CMK (cell line): ENCODE results near the gene DUOXA1.
"Not testable (repeated sequence)": the region's sequence is repeated elsewhere in the genome, so short reads cannot be mapped to it uniquely, and the experiment has no call there.

Experiments used
- DNase-seq: peaks from one replicate; pipeline ENCODE4 v3.0.0-alpha.2; 2010; ENCODE audit warnings: low read depth

Gene DUOXA1

GRCh38 chr15:45112591-45113379 is 16.9 kb downstream of the DUOXA1 start:
- DNase-seq, result no peak

GRCh38 chr15:45112143-45112590 is 17.5 kb downstream of the DUOXA1 start:
- DNase-seq, result no peak

DNA sequence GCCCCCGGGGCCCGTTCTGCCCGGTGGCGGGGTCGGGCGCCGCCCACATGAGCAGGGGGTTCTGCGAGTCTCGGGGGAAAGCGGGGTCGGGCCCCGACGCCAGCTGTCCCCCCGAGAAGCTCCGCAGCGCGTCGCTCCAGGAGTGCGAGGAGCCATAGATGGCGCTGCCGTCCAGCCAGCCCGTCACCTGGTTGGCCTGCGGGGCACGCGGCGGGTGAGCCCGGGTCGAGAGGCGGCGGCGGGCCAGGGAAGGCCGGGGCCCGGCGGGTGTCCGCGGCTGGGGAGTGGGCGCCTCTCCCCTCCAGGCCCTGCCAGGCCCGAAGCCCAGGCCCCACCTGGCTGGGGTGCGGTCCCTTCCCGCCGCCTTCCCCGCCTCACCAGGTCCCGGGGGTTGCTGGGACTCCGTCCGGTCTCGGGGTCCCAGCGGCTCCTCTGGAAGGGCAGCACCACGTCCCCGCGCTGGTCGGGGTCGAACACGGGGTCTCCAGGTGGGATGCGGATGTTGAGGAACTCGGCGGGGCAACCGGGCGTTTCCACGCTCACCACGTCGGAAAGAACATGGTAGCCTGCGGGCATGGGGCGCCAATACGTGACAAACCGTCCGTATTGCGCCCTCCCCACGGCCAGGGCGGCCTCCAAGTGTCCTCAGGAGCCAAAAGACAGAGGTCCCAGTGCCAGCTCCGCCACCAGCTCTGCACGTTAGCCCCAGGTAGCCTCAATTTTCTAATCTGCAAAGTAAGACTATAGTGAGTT is 18.1 kb downstream of the DUOXA1 start:
- DNase-seq, result no peak

- no peak for DNase-seq
Measured at GRCh38 chr15:45110256-45110820, 19.3 kb downstream of the DUOXA1 start.

- no peak for DNase-seq
Measured at GRCh38 chr15:45107941-45108630, 21.6 kb downstream of the DUOXA1 start.

DNA sequence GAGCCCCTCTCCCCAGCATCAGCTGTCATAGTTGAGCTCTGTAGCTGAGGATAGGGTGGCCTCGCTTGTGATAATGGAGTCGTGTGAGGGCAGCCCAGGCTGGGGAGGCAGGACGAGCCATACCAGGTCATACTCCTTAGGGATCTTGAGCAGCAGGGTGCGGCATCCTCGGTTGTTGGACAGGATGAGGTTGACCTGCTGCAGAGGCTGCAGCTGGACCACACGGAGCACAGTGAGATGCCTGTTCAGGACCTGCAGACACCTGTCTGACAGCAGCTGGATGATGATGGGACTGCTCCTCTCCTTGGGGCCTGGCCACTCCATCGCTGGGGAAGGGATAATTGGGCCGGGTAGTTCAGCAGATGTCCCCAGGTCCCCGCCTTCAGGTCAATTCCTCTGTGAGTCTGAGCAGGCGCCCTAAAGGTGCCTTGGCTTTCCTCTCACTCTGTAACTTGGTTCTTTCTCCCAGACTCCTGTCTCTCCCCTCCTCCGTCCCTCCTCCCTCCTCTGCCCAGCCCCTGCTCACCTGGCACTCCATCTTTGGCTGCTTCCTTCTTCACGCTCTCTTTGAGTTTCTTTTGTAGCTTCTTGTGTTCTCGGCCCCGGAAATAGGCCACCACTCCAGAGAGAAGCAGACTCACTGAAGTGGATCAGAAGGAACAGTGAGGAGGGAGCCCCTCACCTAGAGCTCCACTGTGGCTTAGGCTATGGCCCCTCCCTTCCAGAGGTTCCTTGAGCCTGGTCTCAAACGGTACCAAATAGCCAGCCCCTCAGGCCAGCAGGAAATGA is 23.5 kb downstream of the DUOXA1 start:
- DNase-seq, result no peak

GRCh38 chr15:45105586-45105985 is 24.1 kb downstream of the DUOXA1 start:
- no peak for DNase-seq

GRCh38 chr15:45104170-45104569 is 25.5 kb downstream of the DUOXA1 start:
- DNase-seq, result not testable (repeated sequence)

DNA sequence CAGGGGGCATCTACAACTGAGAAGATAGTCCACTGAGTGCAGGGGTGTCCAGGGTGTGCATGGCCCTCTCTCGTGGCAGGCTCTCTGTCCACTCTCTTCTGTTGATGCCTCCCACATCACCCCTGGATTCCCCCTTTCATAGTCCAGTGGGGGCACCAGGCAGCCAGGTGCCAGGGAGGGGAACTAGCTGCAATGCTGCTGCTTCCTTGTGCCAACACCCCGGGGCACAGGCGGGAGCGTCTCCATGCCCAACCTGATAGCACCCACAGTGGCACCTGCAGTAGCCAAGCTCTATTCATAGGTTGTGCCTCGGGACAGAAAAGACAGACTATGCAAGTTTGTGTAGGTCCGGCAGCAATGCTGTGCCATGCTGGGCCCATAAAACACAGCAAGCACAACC is 27.5 kb downstream of the DUOXA1 start:
- no peak for DNase-seq

- no peak for DNase-seq
Measured at GRCh38 chr15:45101749-45102148, 27.9 kb downstream of the DUOXA1 start.

GRCh38 chr15:45100884-45101625 is 28.6 kb downstream of the DUOXA1 start:
- DNase-seq, result no peak

- DNase-seq, result no peak
Measured at GRCh38 chr15:45099549-45100165, 30.0 kb downstream of the DUOXA1 start.

GRCh38 chr15:45097466-45097865 is 32.2 kb downstream of the DUOXA1 start:
- DNase-seq, result no peak

- DNase-seq, result no peak
Measured at GRCh38 chr15:45095661-45096060, 34.0 kb downstream of the DUOXA1 start.

DNA sequence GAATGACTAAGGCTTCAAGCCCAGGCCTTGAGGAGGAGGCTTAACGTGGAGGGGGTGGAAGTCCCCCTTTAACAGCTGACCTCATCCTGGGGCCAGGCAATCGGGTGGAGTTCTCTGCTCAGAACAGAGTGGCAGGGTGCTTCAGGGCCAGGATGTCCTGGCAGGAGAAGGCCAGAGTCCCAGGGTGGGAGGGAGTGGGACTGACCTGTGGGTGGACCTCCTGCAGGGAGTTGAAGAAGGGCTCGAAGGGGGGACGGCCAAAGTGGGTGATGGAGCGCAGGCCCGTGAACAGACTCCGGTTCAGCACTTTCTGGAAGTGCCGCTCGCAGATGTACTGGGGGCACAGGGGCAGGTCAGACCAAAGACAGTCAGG is 35.3 kb downstream of the DUOXA1 start:
- no peak for DNase-seq

GRCh38 chr15:45093622-45094357 is 35.9 kb downstream of the DUOXA1 start:
- no peak for DNase-seq

DNA sequence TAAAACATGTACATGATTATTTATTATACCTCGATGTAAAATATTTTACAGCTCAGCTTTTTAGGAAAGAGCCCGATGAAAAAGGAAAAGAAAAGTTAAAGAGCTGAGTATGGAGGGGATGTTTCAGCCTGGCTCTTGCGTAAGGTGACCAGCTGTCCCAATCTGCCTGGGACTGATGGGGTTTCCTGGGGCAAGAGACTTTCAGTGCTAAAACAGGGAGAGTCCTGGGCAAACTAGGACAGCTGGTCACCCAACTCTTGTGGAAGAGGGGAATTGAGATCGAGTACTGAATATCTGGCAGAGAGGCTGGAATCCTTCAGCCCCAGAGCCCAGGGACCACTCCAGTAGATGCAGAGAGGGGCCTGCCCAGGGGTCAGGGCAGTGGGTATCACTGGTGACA is 36.7 kb downstream of the DUOXA1 start:
- no peak for DNase-seq

DNA sequence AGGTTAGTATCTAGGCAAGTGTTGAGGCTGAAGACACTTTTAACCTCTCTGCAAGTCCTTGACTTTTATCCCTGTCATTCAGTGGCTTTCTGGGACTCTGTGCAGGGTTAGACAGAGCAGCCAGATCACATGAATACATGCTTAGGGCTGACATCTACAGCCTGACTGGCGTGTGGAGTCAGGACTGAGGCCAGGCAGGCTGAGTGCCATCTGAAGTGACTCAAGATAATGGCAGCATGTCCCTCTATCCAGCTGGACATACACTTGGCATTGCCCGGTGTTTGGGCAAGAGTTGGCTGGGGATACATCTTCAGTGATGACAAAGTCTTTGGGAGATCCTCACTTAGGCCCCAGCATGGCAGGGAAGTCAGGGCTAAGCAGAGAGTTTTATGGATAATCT is 38.1 kb downstream of the DUOXA1 start:
- DNase-seq, result no peak

- no peak for DNase-seq
Measured at GRCh38 chr15:45091161-45091560, 38.5 kb downstream of the DUOXA1 start.
